K562 (cell line): ENCODE data around the gene PACRG. TPM values are rescaled to one million over a fixed set of nuclear protein-coding genes. Genes with fewer than 3 reads are reported as not detected.

Experiments used
- ATAC-seq: fragments of 200-7000 bp; cut with Tn5 transposase; 3 replicates; pipeline ENCODE4 v1.9.1; 2020; ENCODE audit warnings: moderate library complexity
- BruUV-seq: library from RNA; stranded (reverse); fragments of 400-500 nt; replicated peaks from 2 replicates; lab custom pipeline; 2021; lab: Mats Ljungman, UMichigan
- CTCF ChIA-PET: fragments of 300-600 bp; formaldehyde crosslinking; extraction: SDS; loops from one replicate; lab custom pipeline; 2021; ENCODE audit warnings: low intra/inter-chr PET ratio; lab: Yijun Ruan, JAX
- POLR2A ChIA-PET: fragments of 300-600, 350-650 bp; sonication (Branson Sonifier 250); formaldehyde crosslinking; extraction: SDS; loops from one replicate; lab custom pipeline; 2021; ENCODE audit warnings: antibody characterized with exemption, inconsistent platforms; lab: Yijun Ruan, JAX
- DNase-seq, 4 experiments: peaks; one replicate each; pipeline versions ENCODE4 v3.0.0 to v3.0.0-alpha.2; 2011 to 2018; ENCODE audit warnings: low spot score in 3 of 4, mixed read lengths in 3 of 4; ENCODE audit errors: extremely low read depth in 1 of 4
- FAIRE-seq: peaks from 2 replicates; lab custom pipeline; 2011; peaks lifted over from hg19 to GRCh38; lab: Jason Lieb, UNC
- H2AFZ ChIP-seq: 2 replicates; pipeline ENCODE4 v1.6.0; 2011; ENCODE audit warnings: low read depth, low read length, control low read depth, inconsistent platforms
- H3K27ac ChIP-seq: fragments of 200-600 bp; 3 replicates; pipeline ENCODE4 v1.8.0; 2011; ENCODE audit warnings: low read depth, mild to moderate bottlenecking, control low read depth, inconsistent platforms, low read length, moderate library complexity, mixed read lengths; ENCODE audit errors: extremely low read depth
- H3K27me3 ChIP-seq, 2 experiments: fragments of 300-600 bp in 1 of 2; 2 replicates in 1 of 2; 3 replicates in 1 of 2; pipeline versions ENCODE4 v1.6.0 to v1.8.0; 2011; ENCODE audit warnings: inconsistent platforms in 2 of 2, low read length in 2 of 2, mild to moderate bottlenecking in 1 of 2, mixed read lengths in 1 of 2, moderate library complexity in 1 of 2; ENCODE audit not compliant: control insufficient read depth in 2 of 2, insufficient read depth in 2 of 2
- H3K36me3 ChIP-seq: fragments of 300-600 bp; 3 replicates; pipeline ENCODE4 v1.8.0; 2011; ENCODE audit warnings: mild to moderate bottlenecking, low read length, inconsistent platforms; ENCODE audit not compliant: control insufficient read depth, insufficient read depth
- H3K4me1 ChIP-seq, 2 experiments: fragments of 200-600 bp in 1 of 2; replicated peaks in 1 of 2; 2 replicates in 1 of 2; 3 replicates in 1 of 2; pipeline versions ENCODE4 v1.5.1 to v1.8.0; 2011; ENCODE audit warnings: inconsistent platforms in 2 of 2, low read length in 2 of 2, mild to moderate bottlenecking in 1 of 2, mixed read lengths in 1 of 2, moderate library complexity in 1 of 2; ENCODE audit not compliant: control insufficient read depth in 2 of 2, insufficient read depth in 2 of 2
- H3K4me2 ChIP-seq: 2 replicates; pipeline ENCODE4 v1.6.1; 2011; ENCODE audit warnings: low read length, control low read depth, inconsistent platforms, mixed read lengths; ENCODE audit not compliant: insufficient read depth
- H3K4me3 ChIP-seq: fragments of 200-600 bp; sonication (generic), shearing (Covaris generic); 2 replicates; pipeline ENCODE4 v1.5.1; 2016; ENCODE audit warnings: control low read depth, inconsistent platforms
- H3K79me2 ChIP-seq: fragments of 200-600 bp; 3 replicates; pipeline ENCODE4 v1.8.0; 2011; ENCODE audit warnings: low read length, inconsistent platforms; ENCODE audit not compliant: control insufficient read depth, insufficient read depth
- H3K9ac ChIP-seq, 2 experiments: 2 replicates each; pipeline versions ENCODE4 v1.6.0 to v1.6.1; 2011; ENCODE audit warnings: low read depth in 2 of 2, low read length in 2 of 2, control low read depth in 1 of 2, inconsistent platforms in 1 of 2, mild to moderate bottlenecking in 1 of 2, mixed read lengths in 1 of 2; ENCODE audit not compliant: insufficient read depth in 1 of 2
- H3K9me1 ChIP-seq: one replicate; pipeline ENCODE4 v1.6.0; 2011; ENCODE audit warnings: inconsistent platforms, mild to moderate bottlenecking, low read length, moderate library complexity; ENCODE audit not compliant: control insufficient read depth, insufficient read depth
- H3K9me3 ChIP-seq: replicated peaks from 2 replicates; pipeline ENCODE4 v1.5.1; 2011; ENCODE audit warnings: low read depth, low read length, inconsistent platforms; ENCODE audit not compliant: control insufficient read depth, insufficient read depth
- H4K20me1 ChIP-seq: replicated peaks from 2 replicates; pipeline ENCODE4 v1.6.1; 2011; ENCODE audit warnings: low read length, inconsistent platforms, mixed read lengths; ENCODE audit not compliant: control insufficient read depth, insufficient read depth
- BMI1 ChIP-seq: fragments of 150-350 bp; IDR thresholded peaks from 2 replicates; pipeline ENCODE4 v1.6.1; 2014; ENCODE audit warnings: low read length
- EGR1 ChIP-seq: fragments of 450-650 bp; conservative IDR thresholded peaks from 2 replicates; pipeline ENCODE4 v1.6.1; 2017; ENCODE audit warnings: mild to moderate bottlenecking
- FOS ChIP-seq: IDR thresholded peaks from 3 replicates; pipeline ENCODE4 v1.6.1; 2011; ENCODE audit not compliant: insufficient read length; ENCODE audit errors: extremely low read depth
- KLF1 ChIP-seq: fragments of 450-650 bp; IDR thresholded peaks from 2 replicates; pipeline ENCODE4 v1.6.1; 2016; ENCODE audit warnings: missing genetic modification characterization, missing compliant biosample characterization
- RBBP5 ChIP-seq: fragments of 200-600 bp; sonication (generic); IDR thresholded peaks from 2 replicates; pipeline ENCODE4 v1.6.1; 2012; ENCODE audit warnings: borderline replicate concordance, mild to moderate bottlenecking, low read length, control low read depth, inconsistent platforms; ENCODE audit not compliant: insufficient read depth, poor library complexity, severe bottlenecking
- SAP30 ChIP-seq: fragments of 200-600 bp; sonication (generic); IDR thresholded peaks from 2 replicates; pipeline ENCODE4 v1.6.1; 2012; ENCODE audit warnings: borderline replicate concordance, low read depth, mild to moderate bottlenecking, moderate library complexity, low read length, control low read depth, inconsistent platforms; ENCODE audit not compliant: insufficient read depth, poor library complexity, severe bottlenecking
- SMARCA4 ChIP-seq: fragments of 450-650 bp; IDR thresholded peaks from 2 replicates; pipeline ENCODE4 v1.6.1; 2016
- in situ Hi-C: fragments of 300-500 bp; cut with MboI; formaldehyde crosslinking; loops from 4 replicates; pipeline ENCODE4 v1.15.0; 2018; ENCODE audit warnings: inconsistent platforms, mixed read lengths
- intact Hi-C: fragments of 100-400 bp; cut with micrococcal nuclease; formaldehyde crosslinking; loops from 2 replicates; pipeline ENCODE4 v1.14.2; 2022
- polyA plus RNA-seq, 8 experiments: library from polyadenylated mRNA; depleted of rRNA in 4 of 8; stranded (reverse) in 5 of 8; unstranded in 3 of 8; fragments of >200 nt; fragmentation: Nextera tagmentation in 2 of 8; fragmentation: Illumina TruSeq in 1 of 8; extraction: Ambion mirVana in 2 of 8; extraction: Trizol in 1 of 8; gene quantifications; 2 replicates each; pipeline versions ENCODE4 v1.2.1 to v1.2.3, GENCODE V29; 2011 to 2014; ENCODE audit warnings: inconsistent platforms in 1 of 8, missing spikeins in 1 of 8
- total RNA-seq, 7 experiments: library from RNA; depleted of rRNA in 6 of 7; stranded (reverse); fragments of >200 nt in 6 of 7; fragmentation: Illumina TruSeq in 2 of 7; extraction: Trizol in 2 of 7; gene quantifications; 2 replicates each; pipeline versions ENCODE4 v1.2.1 to v1.2.3, GENCODE V29; 2011 to 2021; ENCODE audit warnings: low replicate concordance in 1 of 7
- TF ChIP-seq, protein P1 (sequence below): sonication (generic); formaldehyde crosslinking; IDR thresholded peaks from 2 replicates; pipeline ENCODE4 v1.8.0; 2022; ENCODE audit warnings: mild to moderate bottlenecking, low read depth, missing genetic modification reagents
- TF ChIP-seq, protein P2 (sequence below): fragments of 250-450 bp; sonication (Bioruptor Pico); IDR thresholded peaks from 2 replicates; pipeline ENCODE4 v1.4.0; 2020; ENCODE audit warnings: mild to moderate bottlenecking, moderate library complexity, borderline replicate concordance

The PACRG gene
- total and polyA plus RNA-seq, 9 of the 15 experiments (the other 6 are each of a cell fraction or from before 2014, with no cell fraction given): 0.04 TPM; not detected in 8

DNA sequence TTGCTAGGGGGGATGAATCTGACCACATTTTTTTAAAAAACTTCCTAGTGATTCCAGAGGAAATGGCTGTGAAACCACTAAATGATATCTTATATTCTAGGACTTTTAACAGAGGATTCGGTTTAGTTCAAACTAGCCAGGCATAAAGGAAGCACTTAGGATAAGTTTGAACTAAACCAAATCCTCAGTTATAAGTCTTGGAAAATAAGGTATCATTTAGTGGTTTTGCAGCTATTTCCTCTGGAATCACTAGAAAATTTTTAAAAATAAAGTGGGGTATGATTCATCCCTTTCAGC is 358.8 kb downstream of the PACRG start (continued):
- TF ChIP-seq RBBP5: no peak
- TF ChIP-seq, protein P1, sequence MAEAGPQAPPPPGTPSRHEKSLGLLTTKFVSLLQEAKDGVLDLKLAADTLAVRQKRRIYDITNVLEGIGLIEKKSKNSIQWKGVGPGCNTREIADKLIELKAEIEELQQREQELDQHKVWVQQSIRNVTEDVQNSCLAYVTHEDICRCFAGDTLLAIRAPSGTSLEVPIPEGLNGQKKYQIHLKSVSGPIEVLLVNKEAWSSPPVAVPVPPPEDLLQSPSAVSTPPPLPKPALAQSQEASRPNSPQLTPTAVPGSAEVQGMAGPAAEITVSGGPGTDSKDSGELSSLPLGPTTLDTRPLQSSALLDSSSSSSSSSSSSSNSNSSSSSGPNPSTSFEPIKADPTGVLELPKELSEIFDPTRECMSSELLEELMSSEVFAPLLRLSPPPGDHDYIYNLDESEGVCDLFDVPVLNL (CRISPR knock-in tag): no peak
- no peak for TF ChIP-seq SMARCA4
- no peak for TF ChIP-seq FOS
- no peak for TF ChIP-seq KLF1 (tag)
- no peak for TF ChIP-seq EGR1
- TF ChIP-seq SAP30: no peak
- TF ChIP-seq BMI1: no peak

DNA sequence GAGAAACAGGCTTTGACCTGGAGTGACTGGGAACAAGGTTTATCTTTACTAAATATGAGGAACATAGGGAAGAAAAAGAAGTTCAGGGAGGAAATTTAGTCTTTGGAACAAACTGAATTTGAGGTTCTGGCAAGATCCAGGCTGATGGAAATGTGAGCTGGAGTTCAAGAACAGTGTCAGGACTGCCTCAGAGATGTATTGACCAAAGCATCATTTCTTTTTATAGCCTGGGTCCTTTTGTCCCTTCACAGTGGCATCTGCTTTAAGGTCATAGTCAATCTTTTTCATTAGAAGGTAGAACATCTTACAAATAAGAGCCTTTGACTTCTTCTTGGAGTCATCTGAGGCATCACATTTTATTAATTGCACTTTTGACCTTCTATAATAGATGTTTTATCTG is 360.2 kb downstream of the PACRG start:
- TF ChIP-seq, protein P2, sequence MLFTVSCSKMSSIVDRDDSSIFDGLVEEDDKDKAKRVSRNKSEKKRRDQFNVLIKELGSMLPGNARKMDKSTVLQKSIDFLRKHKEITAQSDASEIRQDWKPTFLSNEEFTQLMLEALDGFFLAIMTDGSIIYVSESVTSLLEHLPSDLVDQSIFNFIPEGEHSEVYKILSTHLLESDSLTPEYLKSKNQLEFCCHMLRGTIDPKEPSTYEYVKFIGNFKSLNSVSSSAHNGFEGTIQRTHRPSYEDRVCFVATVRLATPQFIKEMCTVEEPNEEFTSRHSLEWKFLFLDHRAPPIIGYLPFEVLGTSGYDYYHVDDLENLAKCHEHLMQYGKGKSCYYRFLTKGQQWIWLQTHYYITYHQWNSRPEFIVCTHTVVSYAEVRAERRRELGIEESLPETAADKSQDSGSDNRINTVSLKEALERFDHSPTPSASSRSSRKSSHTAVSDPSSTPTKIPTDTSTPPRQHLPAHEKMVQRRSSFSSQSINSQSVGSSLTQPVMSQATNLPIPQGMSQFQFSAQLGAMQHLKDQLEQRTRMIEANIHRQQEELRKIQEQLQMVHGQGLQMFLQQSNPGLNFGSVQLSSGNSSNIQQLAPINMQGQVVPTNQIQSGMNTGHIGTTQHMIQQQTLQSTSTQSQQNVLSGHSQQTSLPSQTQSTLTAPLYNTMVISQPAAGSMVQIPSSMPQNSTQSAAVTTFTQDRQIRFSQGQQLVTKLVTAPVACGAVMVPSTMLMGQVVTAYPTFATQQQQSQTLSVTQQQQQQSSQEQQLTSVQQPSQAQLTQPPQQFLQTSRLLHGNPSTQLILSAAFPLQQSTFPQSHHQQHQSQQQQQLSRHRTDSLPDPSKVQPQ (CRISPR knock-in tag): no peak
- H3K36me3 ChIP-seq: no peaks in the 10 kb centered on the region
- CTCF ChIA-PET: no interaction called here
- H2AFZ ChIP-seq: no peak overlapping the region
- H3K9me3 ChIP-seq: no peaks in the 10 kb centered on the region
- H3K4me3 ChIP-seq: no peak overlapping the region
- intact Hi-C loops: no loop called here
- H3K9me1 ChIP-seq: no peaks in the 10 kb centered on the region
- BruUV-seq: no TSS peak
- H3K9ac ChIP-seq: no peak overlapping the region
- no peaks in the 10 kb centered on the region for H4K20me1 ChIP-seq
- POLR2A ChIA-PET: no interaction called here
- H3K27ac ChIP-seq: no peak overlapping the region
- in situ Hi-C loops: no loop called here
- H3K27me3 ChIP-seq: no peaks in the 10 kb centered on the region
- H3K4me1 ChIP-seq: no peaks in the 10 kb centered on the region
- FAIRE-seq: no peak
- DNase-seq: no peak
- H3K79me2 ChIP-seq: no peaks in the 10 kb centered on the region
- H3K4me2 ChIP-seq: no peak overlapping the region
- ATAC-seq: no peak
